Measurements from ENCODE around the gene PABPN1.
A peak's percentile ranks its signal among the peaks of the same experiment; 100 is the strongest.
"Not testable (repeated sequence)": the region's sequence is repeated elsewhere in the genome, so short reads cannot be mapped to it uniquely, and the experiment has no call there.

The PABPN1 gene, protein sequence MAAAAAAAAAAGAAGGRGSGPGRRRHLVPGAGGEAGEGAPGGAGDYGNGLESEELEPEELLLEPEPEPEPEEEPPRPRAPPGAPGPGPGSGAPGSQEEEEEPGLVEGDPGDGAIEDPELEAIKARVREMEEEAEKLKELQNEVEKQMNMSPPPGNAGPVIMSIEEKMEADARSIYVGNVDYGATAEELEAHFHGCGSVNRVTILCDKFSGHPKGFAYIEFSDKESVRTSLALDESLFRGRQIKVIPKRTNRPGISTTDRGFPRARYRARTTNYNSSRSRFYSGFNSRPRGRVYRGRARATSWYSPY

GRCh38 chr14:23320584-23321571 is at the start of gene PABPN1:
TSS of gene PABPN1 (plus strand) at chr14:23321457. CDS start at chr14:23321470, 13 bp downstream.
- peak; percentile 100 for DNase-seq

- no peak for DNase-seq
These were observed 45.8 kb upstream of the PABPN1 start for GRCh38 chr14:23275412-23275811.

GRCh38 chr14:23277189-23277588 is 44.1 kb upstream of the PABPN1 start:
- no peak for DNase-seq

DNA sequence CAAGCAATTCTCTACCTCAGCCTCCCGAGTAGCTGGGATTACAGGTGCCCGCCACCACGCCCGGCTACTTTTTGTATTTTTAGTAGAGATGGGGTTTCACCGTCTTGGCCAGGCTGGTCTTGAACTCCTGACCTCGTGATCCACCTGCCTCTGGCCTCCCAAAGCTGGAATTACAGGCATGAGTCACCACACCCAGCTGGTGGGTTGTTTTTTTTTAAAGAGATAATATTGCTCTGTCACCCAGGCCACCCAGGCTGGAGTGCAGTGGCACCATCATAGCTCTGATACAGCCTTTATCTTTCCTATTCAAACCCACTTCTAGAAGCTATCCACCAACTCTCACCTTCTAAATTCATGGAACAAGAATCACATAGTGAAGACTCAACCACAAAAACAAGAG is 43.3 kb upstream of the PABPN1 start:
- not testable (repeated sequence) for DNase-seq

- DNase-seq, result no peak
These were observed 40.0 kb upstream of the PABPN1 start for GRCh38 chr14:23281247-23281646.

DNA sequence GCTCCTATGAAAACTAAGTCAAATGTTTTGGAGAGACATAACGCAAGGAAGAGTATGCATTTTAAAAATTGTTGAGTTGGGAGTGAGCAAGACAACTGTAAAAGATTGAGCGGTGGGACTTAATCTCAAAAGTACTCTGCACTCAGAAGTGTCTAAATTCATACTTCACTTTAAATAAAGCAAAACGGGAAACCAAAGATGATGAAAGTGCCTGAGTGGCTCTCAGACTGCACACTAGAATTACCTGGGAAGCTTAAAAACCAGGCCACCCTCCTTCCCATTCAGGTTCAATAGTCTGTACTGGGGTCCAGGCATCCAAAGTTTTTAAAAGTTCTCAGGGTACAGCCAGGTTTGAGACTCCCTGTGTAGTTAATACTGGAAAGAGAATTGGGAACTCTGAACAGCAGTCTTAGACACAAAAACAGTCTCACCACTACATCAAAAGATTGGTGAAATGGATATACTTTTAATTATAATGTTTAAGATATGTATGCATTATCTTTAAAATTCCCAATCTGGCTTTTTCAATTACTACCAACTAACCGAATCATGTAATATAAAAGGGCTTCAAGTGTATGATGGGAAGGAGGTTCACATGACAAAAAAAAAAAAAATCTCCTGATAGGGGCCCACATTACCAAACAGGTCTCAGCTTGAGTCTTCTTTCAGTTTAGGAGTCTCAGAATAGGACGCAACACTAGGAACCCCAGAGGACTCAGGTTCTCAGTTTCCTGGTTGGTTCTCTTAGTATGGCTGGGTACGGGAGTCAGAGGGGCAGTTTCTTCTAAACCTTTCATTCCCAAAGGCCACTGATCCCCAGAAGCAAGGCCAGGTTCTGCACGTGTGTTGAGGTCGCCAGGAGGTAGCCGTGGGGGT is 36.4 kb upstream of the PABPN1 start:
- DNase-seq, result no peak

DNA sequence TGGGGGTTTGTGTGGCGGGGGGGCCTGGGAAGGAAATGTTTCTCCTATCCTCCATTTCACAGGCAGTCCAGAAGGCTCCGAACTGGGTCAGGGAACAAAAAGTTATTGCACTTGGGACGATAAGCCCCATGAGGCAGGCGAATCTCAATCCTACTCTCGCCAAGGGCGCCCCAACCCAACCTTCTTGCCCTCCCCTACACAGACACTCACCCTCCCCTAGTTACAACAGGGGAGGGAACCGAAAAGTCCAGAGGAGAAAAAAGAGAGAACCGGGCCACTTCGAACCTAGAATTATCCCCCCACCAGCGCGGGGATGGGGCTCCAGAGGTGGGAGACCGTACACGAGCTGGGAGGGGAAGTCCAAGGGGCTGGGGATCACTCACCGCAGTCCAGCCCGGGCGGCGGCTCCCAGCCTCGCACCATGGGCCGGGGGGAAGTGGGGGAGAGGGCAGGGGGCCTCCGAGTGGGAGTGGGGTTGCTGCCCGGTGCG is 35.7 kb upstream of the PABPN1 start:
- peak; percentile 2 for DNase-seq

DNA sequence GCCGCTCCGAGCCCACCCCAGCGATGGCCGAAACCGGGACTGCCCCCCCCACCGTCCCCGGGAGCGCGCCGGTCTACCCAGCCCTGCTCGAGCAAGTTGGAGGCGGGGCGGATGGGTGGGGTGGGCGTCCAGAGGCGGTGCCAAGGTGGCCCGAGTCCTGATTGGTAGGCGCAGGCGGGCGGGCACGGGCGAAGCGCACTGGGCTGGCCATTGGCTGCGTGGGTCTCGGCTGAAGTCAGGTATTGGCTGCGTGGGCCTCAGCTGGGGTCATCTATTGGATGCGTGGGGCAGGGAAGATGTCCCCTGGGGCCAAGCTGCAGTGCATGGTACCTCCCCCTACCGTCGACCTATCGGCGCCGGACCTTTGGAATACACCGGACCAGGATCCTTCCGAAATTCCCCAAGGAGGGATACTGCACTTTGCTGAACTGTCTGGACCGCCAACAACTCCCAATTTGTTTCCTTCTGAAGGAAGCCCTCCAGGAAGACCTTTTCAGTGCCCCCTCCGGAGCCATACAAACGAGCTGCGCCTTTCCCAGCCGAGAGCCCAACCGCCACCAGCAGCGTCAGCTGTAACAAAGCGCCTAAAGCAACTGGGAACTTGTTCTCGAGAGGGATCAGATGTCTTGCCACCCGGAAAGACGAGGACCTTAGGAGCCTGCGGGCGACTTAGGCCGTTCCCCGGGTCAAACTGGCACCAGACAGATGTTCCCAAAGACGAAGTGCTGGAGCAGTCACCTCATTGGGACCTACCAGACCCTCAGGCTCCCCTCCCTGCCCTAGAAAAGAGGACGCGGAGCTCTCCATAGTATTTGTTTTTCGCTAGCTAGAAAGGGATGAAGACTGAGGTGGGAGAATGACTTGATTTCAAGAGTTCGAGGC is 35.0 kb upstream of the PABPN1 start, which contains the start of gene HOMEZ:
Gene HOMEZ, minus strand, starts transcription at position 113 of the 882 bp plus-strand sequence. CDS start 180 bp downstream, outside the sequence.
- DNase-seq, result peak; percentile 96

- DNase-seq, result no peak
These were observed 34.3 kb upstream of the PABPN1 start for GRCh38 chr14:23286902-23287479.

DNA sequence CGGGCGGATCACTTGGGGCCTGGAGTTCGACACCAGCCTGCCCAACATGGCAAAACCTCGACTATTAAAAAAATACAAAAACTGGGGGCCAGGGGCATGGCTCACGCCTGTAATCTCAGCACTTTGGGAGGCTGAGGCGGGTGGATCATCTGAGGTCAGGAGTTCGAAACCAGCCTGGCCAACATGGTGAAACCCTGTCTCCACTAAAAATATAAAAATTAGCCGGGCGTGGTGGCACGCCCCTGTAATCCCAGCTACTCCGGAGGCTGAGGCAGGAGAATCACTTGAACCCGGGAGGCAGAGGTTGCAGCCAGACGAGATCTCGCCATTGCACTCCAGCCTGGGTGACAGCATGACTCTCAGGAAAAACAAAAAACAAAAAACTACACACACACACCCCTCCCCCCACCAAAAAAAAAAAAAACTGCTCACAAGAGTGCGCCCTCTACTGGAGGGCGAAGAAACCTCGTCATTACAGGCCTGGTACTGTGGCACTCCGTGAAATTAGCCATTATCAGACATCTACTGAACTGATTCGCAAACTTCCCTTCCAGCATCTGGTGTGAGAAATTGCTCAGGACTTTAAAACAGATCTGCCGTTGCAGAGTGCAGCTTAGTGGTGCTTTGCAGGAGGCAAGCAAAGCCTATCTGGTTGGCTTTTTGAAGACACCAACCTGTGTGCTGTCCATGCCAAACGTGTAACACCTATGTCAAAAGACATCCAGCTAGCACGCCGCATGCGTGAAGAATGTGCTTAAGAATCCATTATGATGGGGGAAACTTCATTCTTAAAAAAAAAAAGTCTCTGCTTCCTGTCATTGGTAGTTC is 26.3 kb upstream of the PABPN1 start:
- DNase-seq, result peak; percentile 63

DNA sequence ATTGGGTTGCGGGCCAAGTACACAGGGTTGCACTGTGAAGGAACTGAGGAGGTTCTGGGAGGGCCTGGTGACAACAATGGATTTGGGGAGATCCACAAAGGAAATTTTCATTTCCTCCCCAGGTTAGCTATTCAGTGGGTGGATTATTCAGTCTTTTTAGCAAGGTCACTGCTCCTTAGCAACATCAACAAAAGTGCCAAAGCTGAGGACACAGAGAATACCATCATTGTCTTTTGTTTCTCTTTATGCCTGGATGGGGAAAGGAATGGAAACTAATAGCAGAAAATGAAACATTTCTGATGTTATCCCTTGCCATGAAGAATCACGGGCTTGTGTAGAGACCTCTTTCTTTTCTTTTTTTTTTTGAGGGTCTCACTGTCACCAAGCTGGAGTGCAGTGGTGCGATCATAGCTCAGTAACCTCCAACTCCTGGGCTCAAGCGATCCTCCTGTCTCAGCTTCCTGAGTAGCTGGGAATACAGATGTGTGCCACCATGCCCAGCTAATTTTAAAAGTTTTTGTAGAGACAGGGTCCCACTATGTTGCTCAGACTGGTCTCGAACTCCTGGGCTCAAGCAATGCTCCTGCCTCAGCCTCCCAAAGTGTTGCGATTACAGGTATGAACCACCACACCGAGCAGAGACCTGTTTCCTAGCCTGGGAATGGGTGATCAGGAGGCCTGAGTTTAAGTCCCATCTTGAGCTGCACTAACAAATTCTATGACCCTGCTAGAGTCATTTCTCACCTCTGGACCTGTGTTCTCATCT is 25.1 kb upstream of the PABPN1 start:
- DNase-seq, result no peak

- no peak for DNase-seq
These were observed 24.2 kb upstream of the PABPN1 start for GRCh38 chr14:23297096-23297495.

DNA sequence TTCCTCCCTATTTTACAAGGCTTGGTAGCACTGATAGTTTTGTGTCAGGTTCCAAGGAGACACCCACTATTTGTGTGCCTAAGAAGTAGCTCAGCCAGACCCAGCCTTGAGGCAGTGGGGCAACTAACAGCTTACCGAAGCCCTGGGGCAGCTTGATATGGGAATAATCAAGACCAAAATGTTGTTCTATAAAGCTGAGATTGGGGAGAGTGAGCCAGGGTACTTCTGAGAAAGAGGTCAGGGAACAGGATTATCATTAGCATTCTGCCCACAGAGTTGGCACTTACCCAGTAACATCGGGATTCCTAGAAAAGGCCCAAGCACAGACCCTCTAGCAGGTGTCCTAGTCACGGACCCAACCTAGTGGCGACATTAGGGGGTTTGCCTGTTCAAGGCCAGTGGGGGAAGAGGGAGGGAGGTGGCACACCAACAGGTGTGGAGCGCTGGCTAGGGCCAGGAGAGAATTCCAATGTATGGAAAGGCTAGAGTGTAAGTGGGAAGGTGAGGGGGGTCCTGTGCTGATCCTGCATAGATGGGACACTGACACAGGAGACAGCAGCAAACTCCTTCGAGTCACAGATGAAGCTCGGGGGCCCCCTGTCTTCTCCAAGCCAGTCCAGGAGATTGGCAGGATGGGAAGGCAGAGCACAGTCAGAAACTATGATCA is 23.5 kb upstream of the PABPN1 start:
- no peak for DNase-seq

DNA sequence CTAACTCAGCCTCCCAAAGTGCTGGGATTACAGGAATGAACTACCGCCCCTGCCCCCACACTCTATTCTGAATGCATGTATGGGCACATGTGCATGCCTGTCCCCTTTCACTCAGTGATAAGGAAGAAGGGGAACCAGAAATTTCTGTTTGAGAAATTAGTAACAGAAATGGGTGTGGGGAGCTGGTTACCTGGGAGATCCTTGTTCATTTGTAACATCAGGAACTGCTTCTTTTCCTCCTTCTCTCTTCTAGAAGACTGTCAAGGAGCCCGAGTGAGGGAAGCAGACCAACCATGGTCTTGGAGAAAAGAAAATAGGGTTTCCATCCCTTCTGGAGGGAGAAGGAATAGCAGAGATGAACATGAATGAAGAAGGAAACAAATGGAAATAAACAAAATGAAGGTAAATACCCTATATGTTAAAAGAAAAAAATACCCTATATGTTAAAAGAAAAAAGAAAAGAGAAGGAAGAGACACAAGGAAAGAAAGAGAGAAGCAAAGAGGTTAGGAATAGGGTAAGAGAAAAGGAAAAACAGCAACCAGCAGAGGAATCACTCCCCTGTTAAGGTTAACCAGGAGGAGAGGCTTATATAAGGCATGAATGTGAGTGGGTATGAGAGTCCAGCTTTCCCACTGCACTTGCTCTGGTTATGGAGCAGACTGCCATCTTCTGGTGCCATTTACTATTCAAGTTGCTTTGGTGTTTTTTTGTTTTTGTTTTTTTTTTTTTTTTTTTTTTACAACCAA is 21.9 kb upstream of the PABPN1 start:
- peak; percentile 36 for DNase-seq

- no peak for DNase-seq
These were observed 21.1 kb upstream of the PABPN1 start for GRCh38 chr14:23299986-23300686.

- no peak for DNase-seq
These were observed 20.5 kb upstream of the PABPN1 start for GRCh38 chr14:23300687-23301223.
